H1 (cell line): ENCODE data around the gene CNOT1.

Experiments
- KDM5A ChIP-seq: fragments of 200-600 bp; IDR thresholded peaks from 2 replicates; pipeline ENCODE4 v1.7.1; 2012; ENCODE audit warnings: mild to moderate bottlenecking, low read length, inconsistent platforms, mixed read lengths
- MAFK ChIP-seq: IDR thresholded peaks from 2 replicates; pipeline ENCODE4 v1.6.1; 2012; ENCODE audit warnings: low read depth, mild to moderate bottlenecking, improper control_type of control experiment, low read length
- PHF8 ChIP-seq: fragments of 200-600 bp; sonication (generic); conservative IDR thresholded peaks from 2 replicates; pipeline ENCODE4 v1.7.1; 2012; ENCODE audit warnings: low read depth, mild to moderate bottlenecking, inconsistent platforms, low read length, moderate library complexity
- SAP30 ChIP-seq: fragments of 300-600 bp; sonication (generic); IDR thresholded peaks from 2 replicates; pipeline ENCODE4 v1.7.1; 2012; ENCODE audit warnings: low read length, moderate library complexity, mild to moderate bottlenecking, inconsistent platforms; ENCODE audit not compliant: insufficient read depth, insufficient replicate concordance
- TF ChIP-seq, protein P1 (sequence below), 3 experiments: IDR thresholded peaks; 1 replicate in 2 of 3; 2 replicates in 1 of 3; pipeline versions ENCODE4 v1.5.1 to v1.6.1; 2011; ENCODE audit warnings: low read length in 3 of 3, mild to moderate bottlenecking in 3 of 3, inconsistent platforms in 2 of 3, low read depth in 1 of 3, moderate library complexity in 1 of 3; ENCODE audit not compliant: insufficient read depth in 1 of 3; ENCODE audit errors: control extremely low read depth in 1 of 3

- no peak for TF ChIP-seq PHF8
- no peak for TF ChIP-seq KDM5A
- TF ChIP-seq, protein P1, sequence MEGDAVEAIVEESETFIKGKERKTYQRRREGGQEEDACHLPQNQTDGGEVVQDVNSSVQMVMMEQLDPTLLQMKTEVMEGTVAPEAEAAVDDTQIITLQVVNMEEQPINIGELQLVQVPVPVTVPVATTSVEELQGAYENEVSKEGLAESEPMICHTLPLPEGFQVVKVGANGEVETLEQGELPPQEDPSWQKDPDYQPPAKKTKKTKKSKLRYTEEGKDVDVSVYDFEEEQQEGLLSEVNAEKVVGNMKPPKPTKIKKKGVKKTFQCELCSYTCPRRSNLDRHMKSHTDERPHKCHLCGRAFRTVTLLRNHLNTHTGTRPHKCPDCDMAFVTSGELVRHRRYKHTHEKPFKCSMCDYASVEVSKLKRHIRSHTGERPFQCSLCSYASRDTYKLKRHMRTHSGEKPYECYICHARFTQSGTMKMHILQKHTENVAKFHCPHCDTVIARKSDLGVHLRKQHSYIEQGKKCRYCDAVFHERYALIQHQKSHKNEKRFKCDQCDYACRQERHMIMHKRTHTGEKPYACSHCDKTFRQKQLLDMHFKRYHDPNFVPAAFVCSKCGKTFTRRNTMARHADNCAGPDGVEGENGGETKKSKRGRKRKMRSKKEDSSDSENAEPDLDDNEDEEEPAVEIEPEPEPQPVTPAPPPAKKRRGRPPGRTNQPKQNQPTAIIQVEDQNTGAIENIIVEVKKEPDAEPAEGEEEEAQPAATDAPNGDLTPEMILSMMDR (IDR thresholded peaks at IDR 0.05; ENCODE audit: control extremely low read depth in 1 of 3, insufficient read depth in 1 of 3, low read depth in 1 of 3, low read length in 3 of 3): no peak
- TF ChIP-seq SAP30: no peak
- TF ChIP-seq MAFK: no peak
Measured at GRCh38 chr16:58490065-58490464, 139.6 kb downstream of the CNOT1 start.
